ENCODE data around the gene XIRP1.

Gene XIRP1

DNA sequence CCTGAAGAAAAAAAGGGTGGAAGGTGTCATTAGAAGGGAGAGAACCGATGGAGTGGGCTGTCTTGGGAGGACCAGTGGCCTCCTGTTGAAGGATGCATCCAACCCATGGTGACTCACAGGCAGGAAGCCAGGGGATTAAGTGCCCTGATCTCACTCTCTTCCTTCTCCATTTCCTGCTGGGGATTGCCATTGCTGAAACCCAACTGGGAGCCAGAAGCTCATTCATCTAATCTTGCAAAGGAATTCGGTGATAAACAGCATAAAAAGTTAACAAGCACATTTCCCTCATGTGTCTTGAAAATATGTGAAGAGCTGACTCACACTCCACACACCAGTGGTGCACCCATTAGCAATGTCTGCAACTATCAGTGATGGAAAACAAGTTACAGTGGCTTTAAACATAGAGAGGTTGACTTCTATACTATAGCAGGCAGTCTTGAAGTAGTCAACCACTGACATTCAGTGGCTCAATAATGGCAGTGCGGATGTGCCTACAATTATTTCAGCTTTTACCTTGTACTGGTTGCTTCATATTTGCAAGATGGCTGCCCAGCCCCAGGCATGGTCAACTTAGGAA, 26.2 kb downstream of the XIRP1 start:
- DNase-seq, result no peak

DNA sequence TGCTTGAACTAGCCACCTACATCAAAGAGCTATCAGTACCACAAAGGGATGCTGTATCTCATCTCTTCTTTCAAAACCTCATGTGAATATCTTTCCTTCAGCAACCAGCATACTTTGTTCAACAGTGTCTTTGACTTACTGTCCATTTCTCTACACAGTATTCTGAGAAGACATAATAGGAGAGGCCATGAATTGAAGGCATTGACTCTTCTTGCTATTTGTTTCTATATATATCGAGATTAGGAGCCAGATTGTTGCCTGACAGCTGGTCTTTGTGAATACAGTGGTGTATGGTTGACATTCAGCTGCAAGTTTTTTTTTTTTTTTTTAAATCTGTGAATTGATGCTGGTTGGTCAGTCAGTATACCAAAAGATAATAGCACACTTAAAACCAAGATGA, 26.9 kb downstream of the XIRP1 start:
- DNase-seq, result no peak

DNA sequence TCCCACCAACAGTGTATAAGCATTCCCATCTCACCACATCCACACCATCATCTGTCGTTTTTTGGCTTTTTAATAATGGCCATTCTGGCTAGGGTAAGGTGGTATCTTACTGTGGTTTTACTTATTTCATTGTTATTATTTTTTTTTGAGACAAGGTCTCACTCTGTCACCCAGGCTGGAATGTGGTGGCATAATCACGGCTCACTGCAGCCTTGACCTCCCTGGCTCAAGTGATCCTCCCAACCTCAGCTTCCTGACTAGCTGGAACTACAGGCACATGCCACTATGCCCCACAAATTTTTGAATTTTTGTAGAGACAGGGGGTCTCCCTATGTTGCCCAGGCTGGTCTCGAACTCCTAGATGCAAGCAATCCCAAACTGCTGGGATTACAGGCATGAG, 28.0 kb downstream of the XIRP1 start:
- no peak for DNase-seq

GRCh38 chr3:39158148-39158715, 34.2 kb downstream of the XIRP1 start:
- no peak for DNase-seq

DNA sequence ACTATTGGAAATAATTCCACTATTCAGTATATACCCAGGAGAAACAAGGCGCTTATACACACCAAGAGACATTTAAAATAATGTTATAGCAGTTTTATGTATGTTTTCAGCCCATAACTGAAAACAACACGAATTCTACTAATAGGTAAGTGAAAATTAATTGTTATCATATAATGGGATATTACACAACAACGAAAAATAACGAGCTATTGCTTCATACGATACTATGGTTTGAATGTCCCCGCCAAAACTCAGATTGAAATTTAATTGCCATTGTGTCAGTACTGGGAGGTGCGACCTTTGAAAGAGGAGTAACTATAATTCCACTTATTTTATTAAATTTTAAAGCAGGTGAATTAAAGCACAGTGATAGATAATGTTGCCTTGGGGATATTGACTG, 35.0 kb downstream of the XIRP1 start:
- no peak for DNase-seq

GRCh38 chr3:39156421-39156820, 36.0 kb downstream of the XIRP1 start:
- DNase-seq, result no peak

- DNase-seq, result no peak
Observed at GRCh38 chr3:39154280-39155021, 37.9 kb downstream of the XIRP1 start.

- DNase-seq, result no peak
Observed at GRCh38 chr3:39153977-39154279, 38.5 kb downstream of the XIRP1 start.

DNA sequence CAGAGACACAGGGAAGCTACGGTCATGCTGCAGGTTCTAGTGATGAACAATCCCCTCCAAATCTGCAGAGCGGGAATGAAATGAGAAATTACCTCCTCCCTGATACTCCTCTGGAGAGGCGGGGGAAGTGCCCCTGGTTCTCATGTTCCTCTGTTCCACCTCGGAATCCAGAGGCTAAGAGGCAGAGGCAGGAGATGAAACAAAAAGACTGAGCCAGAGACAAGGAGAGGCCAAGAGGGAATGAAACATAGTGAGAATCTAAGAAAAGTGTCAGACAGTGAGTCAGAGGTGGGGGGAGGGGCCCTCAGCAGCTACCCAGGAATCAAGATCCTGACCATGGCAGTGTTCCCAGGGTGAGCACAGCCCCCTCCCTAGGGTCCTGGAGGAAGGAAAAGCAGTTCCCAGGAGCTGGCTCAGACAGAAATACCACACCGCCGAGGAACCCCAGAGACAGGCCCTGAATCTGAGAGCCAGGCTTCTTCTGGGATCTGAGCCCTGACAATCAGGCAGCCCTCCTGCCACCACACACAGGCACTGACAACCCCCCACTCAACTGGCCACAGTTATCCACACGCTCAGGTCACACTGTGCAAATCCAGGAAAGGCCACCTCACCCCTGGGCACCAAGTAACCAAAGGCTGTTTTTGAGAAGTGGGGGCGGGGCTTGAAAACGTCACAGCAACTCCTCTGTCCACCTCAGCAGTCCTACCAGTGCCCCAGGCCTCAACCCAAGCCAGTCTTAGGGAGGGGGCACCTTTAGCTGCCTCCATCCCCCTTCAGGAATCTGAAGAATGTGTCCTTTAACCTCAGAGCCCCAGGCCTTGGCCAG, 41.4 kb downstream of the XIRP1 start:
- no peak for DNase-seq

DNA sequence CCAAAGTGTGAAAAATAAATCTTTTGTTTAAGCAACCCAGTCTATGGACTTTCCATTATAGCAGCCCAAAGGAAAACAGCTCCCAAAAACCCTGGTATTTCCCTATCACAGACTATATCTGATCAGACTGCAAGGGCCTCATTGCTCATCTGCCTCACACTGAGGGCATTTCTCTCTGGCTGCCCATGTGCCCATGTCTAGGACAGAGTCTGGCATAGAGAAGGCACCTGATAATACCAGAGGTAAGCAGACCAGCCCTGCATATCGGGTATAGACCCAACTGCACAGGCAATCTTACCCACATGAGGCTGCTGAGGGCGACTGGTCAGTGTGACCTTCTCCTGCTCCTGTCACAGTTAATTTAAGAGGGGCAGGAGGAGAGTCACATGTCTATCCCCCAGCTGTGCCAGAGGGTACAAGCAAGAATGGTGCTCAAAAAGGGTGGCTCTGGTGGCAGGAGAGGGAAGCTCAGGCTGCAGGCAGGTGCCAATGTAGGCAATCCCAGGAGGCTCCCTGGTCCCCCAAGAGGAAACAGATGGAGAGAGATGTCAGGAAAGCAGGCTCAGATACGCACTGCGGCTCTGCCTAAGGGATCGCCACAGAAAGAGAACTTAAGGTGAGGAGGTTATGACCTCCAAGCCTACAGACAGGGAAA, 42.1 kb downstream of the XIRP1 start:
- DNase-seq, result no peak

GRCh38 chr3:39149498-39150147, 42.8 kb downstream of the XIRP1 start:
- no peak for DNase-seq

DNA sequence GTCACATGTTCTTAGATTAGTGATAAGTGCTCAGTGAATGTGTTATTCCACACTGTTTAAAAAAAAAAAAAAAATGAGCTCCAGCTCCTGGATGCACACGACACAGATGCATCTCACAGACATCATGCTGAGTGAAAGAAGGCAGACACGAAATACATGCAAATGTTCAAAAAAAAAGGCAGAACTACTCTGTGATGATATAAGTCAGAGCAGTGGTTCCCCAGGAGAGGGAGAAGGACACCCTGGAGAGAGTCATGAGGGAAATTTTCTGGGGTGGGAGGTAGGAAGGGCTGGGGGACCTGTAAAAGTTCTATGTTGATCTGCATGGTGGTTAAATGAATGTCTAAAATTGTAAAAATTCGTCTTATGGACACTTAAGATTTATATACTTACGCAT, 43.3 kb downstream of the XIRP1 start:
- DNase-seq, result no peak

DNA sequence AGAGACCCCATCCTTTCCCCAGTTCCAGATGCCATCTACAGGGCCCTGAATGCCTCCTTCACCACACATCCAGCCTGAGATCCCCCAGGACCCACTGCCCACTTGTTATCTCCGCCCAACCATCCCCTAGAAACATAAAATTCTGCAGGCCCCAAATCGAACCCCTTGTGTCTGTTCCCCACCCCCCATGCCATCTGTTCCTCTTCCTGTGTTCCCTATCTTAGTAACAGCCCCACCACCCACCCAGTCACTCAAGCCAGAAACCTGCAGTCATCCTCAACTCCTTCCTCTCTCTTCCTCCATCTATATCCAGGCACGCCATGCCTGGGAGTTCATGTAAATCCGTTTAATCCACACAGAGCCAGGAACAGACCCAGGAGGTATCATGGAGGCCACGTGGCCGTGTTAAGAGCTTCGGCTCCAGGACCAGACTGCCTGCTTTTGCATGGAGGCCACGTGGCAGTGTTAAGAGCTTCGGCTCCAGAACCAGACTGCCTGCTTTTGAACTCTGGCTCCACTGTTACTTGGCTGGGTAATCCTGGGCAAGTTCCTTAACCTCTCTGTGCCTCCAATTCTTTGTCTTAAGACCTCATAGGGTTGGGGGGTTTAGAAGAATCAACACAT, 43.8 kb downstream of the XIRP1 start:
- no peak for DNase-seq

DNA sequence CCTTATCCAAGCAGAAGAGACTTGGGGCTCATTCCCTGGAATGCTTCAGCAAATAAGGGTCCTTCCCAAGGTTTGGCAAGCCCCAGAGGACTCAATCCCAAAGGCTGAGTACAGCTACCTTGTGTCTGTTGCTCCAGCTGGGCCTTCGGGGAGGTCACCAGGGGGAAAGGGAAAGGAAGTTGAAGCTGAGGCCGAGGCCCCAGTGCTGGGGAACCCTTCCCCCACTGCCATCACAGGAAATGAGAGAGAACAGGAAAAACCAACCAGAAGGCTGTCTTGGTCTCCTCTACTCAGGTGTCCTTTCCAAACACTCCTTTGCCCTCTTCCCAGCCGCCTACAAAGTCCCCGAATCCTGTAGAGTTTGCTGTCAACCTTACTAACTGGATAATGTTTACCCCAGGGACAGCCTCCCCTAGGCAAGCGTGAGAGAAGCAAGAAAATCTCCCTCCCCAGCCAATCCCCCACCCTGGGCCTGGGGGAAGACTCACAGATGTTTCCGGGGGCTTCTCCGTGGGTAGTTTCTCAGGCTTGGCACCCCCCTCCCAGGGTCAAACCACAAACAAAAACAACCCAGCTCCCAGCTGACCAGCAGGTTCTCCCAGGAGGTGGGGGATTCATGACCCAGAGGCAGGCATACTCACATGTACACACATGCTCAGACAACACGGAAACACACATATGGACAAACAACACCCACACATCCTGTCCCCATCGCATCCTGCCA, 44.5 kb downstream of the XIRP1 start:
- no peak for DNase-seq

DNA sequence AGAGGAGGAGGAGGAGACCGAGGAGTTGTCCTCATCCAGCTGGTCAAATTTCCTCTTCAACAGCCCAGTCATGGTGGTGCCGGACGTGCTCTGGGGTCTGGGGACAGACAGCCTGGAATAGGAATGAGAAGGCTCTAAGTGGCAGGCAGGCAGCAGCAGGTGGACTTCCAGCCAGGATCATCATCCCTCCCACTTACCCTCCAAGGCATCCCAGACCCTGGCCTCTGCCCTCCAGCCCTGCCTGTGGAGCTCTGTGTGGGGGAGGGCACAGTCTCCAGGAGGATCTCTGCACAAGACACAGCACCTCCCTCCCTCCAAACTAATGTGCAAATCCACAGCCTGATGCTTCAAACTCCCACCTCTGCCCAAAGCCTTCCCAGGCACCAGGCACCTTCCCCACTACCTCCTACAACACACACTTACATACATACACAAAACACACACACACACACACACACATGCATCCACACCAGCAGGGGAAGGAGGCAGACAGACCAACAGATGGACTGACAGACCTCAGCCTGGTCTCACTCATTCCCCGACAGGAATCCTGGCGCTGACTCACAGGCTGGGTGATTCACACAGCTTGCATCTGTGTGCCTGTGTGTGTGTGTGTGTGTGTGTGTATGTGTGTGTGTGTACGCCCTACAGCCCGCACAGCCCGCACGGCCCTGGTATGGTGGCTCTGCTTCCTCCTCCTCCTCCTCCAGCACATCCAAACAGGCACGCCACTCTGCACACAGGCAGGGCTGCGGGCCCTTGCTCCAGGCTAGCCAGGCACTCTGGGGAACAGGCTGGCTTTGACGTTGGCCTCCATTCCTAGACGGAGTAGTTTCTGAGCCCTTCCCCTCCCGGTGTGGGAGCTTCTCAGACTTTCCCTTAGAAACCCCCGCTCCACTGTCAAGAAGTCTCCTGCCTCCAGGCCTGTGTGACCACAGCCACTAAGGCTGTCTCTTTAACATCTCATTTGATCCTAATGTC, 45.5 kb downstream of the XIRP1 start:
- no peak for DNase-seq

GRCh38 chr3:39146083-39146501, 46.3 kb downstream of the XIRP1 start:
- DNase-seq, result no peak

GRCh38 chr3:39144748-39145380, 47.5 kb downstream of the XIRP1 start:
- no peak for DNase-seq

- peak; percentile 74 for DNase-seq
Observed at GRCh38 chr3:39144095-39144747, 48.2 kb downstream of the XIRP1 start.
